ENCODE data around the gene PLTP.
"Not testable (repeated sequence)": the region's sequence is repeated elsewhere in the genome, so short reads cannot be mapped to it uniquely, and the experiment has no call there.

Gene PLTP, protein sequence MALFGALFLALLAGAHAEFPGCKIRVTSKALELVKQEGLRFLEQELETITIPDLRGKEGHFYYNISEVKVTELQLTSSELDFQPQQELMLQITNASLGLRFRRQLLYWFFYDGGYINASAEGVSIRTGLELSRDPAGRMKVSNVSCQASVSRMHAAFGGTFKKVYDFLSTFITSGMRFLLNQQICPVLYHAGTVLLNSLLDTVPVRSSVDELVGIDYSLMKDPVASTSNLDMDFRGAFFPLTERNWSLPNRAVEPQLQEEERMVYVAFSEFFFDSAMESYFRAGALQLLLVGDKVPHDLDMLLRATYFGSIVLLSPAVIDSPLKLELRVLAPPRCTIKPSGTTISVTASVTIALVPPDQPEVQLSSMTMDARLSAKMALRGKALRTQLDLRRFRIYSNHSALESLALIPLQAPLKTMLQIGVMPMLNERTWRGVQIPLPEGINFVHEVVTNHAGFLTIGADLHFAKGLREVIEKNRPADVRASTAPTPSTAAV

DNA sequence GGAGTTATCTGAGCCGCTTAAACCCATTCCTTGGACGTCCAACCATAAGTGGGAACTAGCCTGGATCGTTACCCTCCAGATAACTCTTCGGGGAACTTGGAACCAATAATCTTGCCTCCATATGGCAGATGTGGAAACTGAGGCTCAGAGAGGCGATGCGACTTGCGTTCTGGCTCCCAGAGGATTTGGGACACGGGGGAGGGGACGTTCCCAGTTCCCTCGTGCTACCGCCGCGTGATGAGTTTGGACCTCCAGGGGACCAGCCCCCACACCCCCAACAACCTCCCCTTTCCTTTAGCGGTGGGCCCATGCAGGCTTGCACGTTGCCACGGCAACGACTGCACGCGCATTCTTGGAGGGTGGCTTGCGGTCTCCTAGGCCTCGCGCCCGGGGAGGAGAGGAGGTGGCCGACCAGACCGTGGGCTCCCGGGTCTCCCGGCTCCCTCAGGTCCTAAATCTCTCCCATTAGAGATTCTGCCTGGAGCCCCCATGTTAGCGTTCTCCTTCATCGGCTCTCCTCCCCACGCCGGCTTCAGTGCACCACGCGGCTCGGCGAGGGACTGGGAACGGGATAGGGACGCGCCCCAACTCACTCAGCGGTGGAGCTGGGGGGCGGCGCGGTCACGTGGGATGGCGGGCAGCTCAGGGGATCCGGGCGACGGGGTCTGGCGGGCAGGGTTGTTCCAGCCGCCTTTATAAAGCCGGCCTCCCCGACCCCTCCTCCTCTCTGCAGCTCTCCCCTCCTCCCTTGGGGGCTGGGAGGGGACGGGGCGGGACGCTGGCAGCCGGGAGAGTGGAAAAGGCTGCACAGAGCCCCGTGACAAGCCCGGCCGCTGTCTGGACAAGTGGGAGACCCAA lies at the start of gene PLTP:
PLTP (minus strand) TSS at position 670 of the 858 bp plus-strand sequence. CDS start 703 bp downstream, outside the sequence.
- no peak for DNase-seq (ENCODE audit: low spot score)

DNA sequence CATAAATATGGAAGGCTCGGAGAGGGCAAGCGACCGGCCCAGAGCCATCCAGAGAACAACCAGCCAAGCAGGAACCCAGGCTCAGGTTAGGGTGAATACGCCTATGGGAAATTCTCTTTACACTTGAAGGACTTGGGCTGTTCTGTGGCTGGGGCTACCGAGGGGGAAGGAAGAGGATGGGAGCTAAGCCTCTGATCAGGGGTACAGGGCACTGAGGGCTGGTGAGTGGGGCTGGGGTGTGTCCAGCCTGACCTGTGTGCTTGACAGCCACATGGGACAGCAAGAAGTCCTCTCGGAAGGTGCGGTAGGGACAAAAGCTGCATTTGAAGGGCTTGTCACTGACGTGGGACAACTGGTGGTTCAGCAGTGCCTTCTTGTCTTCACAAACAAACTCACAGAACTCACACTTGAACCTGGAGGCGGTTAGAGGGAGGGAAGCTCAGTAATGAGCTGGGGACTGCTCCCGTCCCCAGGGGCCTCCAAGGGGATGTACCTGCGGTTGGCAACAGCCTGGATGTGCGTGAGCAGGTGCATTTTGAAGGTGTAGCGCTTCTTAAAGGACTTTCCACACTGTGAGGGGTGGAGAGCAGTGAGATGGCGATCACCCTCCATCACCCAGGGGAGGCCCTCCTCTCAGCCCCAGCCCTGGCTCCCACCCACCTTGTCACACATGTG lies 48.1 kb upstream of the PLTP start:
- DNase-seq (ENCODE audit: low spot score), result no peak

DNA sequence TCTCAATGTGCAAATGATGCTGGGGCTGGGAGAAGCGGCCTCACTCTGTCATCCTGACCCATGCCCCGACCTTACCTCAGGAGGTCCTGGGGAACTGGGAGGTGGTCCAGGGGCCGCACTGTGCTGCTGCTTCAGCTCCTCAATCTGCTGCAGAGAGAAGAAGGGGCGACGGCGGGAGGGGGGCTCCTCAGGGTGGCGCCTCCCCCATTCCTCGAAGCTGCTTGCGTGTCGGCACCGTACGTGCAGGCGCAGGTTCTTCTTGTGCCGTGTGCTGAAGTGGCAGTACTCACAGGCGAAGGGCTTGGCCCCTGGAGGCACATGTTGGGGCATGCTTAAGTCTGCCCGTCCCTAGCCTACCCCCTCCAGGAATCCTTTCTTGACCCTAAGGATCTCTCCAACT lies 47.2 kb upstream of the PLTP start:
- DNase-seq (ENCODE audit: low spot score), result no peak

DNA sequence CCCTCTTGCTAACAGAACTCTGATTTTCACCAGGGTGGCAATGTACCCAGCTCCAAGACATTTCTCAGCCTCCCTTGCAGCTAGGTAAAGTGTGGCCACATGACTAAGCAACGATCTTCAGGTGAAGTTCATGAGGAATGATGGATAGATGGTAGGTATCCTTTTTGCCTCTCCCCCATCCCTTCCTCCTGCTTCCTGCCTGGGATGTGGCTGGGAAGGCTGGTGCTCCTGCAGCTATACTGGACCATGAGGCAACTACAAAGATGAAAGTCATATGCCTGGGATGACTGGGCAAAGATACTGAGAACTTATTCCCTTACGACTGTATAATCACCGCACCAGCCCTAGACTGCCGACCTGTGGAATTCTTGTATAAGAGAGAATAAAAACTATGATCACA lies 46.6 kb upstream of the PLTP start:
- no peak for DNase-seq (ENCODE audit: low spot score)

DNA sequence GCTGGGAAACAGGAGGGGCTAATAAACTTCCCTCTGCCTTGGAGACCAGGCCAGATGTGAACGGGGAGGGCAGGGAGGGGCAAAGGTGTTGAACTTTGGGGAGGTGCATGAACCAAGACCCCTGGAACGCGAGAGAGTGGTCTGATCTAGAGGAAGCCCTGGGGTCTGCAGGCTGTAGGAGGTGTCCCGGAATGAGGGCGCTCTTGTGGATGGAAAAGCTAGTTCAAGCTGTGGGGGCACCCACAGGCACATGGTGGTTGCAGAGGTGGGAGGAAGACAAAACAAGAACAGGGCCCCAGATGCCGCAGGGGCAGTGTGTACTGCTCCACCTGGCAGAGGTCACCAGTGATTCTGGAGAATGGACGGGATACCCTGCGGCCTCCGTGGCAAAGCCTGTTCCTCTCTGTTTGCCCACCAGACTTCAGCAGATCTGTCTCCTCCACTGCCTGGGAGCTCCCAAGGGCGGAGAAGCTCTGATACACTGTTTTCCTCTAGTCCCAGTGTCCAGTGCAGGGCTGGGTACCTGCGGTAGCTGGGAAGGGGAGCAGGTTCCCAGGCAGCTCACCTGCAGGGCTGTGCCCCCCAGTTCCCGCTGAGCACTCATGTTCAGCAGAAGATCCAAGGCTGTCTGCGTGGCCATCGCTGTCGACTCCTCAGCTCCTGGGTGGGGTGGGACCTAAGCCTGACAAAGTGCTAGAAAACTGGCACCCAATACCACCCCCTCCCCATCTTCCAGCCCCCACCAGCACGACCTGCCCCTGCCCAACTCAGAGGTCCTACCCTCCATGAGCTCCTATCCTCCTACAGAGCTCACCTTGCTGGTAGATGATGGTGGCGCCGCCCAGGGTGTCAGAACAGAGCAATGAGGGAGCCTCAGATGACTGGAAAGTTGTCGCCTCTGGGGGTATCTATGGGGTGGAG lies 45.3 kb upstream of the PLTP start:
- no peak for DNase-seq (ENCODE audit: low spot score)

DNA sequence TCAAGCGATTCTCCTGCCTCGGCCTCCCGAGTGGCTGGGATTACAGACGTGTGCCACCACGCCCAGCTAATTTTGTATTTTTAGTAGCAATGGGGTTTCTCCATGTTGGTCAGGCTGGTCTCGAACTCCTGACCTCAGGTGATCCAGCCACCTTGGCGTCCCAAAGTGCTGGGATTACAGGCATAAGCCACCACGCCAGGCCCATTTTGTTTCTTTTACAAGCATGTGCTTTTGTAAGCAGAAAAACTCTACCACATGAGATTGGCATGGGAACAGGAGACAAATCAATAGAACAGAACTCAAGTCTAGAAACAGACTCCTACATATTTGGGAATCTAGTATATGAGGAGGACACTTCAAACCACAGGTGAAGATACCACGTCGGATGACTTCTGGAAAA lies 44.4 kb upstream of the PLTP start:
- not testable (repeated sequence) for DNase-seq (ENCODE audit: low spot score)

DNA sequence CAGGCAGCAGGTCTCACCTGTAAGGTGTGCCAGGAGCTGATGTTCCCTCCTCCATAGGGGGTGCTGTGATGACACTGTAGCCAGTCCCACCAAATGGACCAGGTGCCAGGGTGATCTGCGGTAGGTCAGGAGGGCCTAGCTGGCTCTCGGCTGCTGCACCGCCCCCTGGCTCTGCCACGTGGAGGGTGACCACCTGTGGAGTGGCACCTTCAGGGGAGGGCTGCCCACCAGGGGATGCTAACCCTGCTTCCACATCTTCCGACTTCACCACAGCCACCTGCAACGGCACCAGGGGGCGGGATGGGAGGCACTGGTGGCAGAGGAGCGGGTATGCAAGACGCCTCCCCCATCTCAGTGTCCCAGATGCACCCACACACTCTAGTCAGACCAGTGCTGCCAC lies 41.7 kb upstream of the PLTP start:
- no peak for DNase-seq (ENCODE audit: low spot score)

DNA sequence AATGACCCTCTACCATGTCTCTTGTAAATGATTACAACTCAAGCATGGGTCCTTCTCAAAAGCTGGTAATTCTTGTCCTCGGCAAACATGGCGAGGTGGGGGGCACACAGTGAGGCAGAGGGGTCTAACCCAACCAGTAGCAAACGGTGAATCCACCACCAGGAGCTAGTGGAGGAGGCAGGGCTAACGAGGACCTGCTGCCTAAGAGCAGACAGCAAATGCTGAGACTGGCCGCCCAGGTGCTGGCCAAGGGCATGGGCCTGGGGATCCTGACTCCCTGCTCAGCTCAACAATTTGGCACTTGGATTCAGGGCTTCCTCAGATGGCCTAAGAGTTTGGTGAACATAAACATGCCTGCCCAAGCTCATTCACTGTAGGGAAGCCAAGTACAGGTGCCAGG lies 40.9 kb upstream of the PLTP start:
- DNase-seq (ENCODE audit: low spot score), result no peak

DNA sequence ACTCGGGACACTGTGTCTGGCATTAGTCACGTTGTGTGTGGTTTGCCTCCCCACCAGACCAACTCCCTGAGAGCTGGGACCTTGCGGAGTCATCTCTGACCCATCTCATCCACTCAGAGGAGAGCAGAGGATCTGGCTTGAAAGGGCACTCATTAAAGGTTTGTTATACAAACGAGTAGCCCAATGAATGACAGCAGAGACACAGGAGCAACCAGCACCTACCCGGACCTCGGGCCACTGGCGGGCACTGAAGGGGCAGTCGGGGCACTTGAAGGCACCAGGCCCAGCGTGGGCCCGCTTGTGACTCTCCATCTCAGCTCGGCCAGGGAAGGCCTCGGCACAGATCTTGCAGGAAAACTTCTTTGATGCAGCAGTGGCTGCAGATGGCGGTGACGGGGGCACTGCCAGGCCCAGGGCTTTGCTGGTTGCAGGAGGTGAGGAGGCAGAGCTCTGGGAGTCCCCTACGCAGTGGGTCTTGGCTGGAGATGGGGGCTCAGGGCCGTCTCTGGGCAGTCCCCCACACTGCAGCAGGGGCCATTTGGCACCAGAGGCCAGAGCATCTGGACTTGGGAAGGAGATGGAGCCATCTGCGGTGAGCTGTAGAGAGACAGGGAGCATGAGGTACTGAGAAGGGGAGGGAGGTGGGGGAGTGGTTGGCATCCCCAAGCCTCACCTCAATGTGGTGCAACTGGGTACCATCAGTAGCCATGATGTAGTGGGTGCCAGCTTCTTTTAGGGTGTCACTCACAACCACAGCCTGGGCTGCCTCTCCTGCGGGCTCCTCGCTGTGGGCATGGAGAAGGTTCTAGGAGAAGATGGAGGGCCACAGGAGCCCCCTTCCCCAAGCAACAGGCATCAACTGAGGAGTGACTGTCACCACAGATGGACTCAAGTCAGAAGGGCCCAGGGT lies 40.2 kb upstream of the PLTP start:
- no peak for DNase-seq (ENCODE audit: low spot score)

DNA sequence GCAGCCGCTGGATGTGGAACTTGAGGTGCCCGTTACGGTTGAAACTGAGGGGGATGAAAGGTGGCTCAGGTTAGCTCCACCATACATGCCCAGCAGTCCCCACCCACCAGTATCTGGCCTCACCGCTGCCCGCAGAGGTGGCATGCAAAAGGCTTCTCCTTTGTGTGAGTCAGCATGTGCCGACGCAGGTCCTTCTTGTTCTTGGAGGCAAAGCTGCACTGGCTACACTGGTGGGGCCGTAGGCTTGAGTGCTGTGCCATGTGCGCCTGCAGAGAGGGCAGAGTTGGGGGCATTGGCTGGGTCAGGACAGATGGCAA lies 38.3 kb upstream of the PLTP start:
- no peak for DNase-seq (ENCODE audit: low spot score)

DNA sequence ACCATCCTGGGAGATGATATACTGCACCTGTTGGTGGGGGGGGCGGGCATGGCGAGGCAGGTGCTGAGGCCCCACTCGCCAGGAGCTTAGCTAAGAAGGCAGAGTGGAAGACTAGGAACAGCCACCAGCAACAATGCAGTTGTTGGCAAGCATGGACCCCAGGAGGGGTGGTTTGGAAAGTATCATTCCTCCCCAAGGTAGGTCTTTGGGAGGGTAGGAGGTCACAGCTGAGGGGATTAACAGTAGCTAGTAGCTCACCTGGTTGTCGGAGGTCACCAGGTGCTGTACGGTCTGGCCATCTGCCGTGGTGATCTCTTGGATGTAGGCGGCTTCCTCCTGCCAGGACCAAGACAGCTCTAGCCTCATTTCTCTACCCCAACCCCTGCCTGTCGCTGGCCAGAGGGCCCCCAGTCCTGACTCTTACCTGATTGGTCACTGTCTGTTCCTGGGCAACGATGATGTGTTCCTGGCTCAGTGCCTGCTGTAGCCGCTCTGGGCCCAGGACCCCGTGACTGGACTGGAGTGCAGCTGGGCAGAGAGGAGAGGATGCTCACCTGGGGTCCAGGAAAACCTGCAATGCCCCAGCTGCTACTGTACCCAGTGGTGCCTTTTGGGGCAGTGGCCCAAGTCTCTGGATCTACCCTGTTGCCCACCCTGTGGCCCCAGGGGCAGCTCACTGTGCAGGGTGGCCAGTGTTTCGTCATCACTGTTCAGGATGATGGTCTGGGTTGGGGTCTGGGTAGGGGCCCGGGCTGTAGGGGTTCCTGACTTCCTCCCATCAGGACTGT lies 37.8 kb upstream of the PLTP start:
- no peak for DNase-seq (ENCODE audit: low spot score)

DNA sequence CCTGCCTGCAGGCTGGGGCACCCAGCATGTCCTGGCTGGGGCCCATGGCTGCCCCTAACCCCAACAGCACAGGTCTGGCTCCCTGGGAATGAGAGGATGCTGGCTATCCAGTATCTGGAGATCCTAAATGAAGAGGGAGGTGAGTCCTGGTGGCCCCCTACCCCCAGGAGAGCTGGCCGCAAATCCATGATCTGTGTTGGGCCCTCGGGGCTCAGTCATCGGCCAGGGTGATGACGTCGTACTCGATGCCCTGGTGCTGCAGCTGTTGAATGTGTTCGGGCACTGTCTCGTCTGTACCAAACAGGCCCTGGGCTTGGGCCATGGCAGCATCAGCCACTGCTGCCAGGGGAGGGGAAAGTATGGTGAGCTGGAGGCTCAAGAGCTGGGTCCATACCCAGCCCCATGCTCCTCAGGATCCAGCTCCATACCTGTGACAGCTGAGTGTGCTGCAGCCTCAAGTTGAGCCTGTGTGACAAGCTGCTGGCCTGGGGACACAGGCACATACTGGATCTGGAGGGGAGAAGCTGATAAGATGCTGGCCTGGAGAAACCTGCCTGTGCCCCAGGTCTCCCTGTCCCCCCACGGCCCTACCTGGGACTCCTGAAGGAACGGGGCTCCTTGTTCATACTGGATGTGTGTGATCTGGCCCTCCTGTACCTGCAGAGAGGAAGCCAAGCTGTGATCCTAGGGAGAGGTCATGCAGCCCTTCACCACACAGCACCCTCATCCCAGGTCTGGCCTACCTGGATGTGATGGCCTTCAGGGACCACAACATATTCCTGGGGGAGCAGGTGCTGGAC lies 37.0 kb upstream of the PLTP start:
- no peak for DNase-seq (ENCODE audit: low spot score)

DNA sequence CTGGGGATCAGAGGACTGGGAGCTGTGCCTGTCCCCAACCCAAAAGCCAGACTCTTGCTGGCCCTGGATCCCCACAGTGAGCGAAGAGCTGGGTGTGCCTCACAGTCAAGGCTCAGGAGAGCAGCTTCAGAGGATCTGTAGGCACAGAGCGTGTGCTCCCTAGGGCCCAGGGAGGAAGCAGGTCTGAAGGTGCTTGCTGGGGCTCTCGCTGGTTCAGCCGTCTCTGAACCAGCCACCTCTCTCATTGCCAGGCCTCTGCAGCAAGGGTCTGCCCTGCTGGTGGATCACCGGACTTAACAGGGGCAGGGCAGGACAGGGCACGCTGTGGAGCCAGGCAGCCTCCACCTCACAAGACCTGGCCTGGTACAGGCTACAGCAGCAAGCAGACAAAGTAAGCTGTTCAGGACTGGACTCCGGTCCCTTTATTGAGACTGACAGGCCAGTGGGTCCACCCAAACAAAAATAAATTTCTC lies 36.3 kb upstream of the PLTP start:
- no peak for DNase-seq (ENCODE audit: low spot score)

DNA sequence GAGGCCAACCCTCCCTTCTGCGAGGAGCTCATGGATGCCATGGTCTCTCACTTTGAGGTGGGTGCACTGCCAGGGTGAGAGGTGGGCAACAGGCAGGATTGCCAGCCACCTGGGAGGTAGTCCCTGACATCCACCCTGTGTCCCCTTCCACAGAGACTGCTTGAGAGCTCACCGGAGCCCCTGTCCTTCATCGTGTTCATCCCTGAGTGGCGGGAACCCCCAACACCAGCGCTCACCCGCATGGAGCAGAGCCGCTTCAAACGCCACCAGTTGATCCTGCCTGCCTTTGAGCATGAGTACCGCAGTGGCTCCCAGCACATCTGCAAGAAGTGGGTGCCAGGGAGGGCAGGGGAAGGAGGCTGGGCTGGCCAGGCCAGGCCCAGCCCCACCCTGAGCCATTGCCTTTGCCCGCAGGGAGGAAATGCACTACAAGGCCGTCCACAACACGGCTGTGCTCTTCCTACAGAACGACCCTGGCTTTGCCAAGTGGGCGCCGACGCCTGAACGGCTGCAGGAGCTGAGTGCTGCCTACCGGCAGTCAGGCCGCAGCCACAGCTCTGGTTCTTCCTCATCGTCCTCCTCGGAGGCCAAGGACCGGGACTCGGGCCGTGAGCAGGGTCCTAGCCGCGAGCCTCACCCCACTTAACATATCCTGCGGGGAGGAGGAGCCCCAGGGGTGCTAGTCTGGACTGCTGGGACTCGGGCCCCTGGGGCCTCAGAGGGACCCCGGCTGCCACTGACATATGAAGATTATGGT lies 35.3 kb upstream of the PLTP start:
- no peak for DNase-seq (ENCODE audit: low spot score)

DNA sequence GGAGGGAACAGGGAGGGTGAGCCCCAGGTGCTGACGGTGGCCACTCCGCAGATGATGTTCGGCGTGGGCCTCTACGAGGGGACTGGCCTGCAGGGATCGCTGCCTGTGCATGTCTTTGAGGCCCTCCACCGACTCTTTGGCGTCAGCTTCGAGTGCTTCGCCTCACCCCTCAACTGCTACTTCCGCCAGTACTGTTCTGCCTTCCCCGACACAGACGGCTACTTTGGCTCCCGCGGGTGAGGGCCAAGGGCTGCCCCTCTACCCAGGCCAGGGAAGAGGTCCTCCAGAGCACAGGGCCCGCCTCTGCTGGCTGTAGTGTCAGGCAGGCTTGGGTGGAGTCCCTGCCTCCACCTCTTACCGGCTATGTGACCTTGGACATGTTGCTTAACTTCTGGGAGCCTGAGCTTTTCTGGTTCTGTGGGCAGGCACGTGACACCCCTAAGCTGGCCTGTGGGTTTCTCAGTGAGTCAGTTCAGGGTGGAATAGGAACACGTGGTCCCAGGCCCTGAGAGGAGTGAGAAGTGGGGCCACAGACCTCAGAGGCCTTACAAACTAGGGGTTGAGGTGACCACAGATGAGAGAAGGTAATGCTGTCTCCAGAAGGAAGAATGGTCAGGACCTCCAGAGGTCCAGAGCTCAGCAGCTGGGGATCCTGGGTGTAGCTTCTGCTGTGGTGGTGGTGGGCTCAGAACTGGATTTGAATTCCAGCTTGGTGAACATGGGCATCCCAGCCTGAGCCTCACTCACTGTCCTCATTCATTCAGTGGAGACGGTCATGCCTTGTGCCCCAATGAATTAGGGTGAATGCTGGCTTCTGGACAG lies 34.4 kb upstream of the PLTP start:
- peak; percentile 42 for DNase-seq (ENCODE audit: low spot score)

DNA sequence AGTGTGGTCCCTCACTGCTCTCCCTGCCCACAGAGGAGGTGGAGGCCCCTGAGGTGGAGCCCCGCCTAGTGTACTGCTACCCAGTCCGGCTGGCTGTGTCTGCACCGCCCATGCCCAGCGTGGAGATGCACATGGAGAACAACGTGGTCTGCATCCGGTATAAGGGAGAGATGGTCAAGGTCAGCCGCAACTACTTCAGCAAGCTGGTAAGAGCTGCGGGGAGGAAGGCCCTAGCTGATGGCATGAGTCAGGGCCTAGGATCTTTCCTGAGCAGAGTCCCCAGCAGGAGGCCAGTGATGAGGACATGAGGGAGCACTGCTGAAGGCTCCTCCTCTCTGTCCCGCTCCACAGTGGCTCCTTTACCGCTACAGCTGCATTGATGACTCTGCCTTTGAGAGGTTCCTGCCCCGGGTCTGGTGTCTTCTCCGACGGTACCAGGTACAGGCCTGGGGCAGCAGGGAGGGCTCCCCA lies 33.8 kb upstream of the PLTP start:
- DNase-seq (ENCODE audit: low spot score), result no peak

Data from CD4-positive, alpha-beta T cell treated with Interleukin-15 for 4 hours (primary cell).